Measurements from ENCODE around the gene GRK3. TPM values are rescaled to one million over a fixed set of nuclear protein-coding genes. Genes with fewer than 3 reads are reported as not detected.

The GRK3 gene
- total RNA-seq, 1 experiment from 2014 or later = 14.6 TPM

DNA sequence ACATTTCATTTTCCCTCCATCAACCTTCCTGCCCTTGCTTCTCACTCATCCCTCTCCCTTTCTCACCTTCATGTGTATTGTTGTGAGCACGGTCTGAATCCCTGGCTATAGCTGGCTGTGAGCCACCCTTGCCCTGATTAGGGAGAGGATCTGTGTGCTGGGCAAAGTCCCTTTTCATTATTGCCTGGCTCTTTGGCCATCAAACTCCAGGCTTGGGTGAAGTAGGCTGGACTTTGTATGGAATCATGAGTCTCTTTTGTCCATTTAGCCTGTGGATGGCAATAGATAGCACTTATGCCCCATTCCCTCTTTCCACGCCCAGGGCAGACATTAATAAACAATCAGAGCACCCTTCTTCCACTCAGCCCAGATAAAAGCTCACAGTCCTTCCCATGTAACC lies 184.2 kb downstream of the GRK3 start:
- Histone ChIP-seq H3K9me3 (ENCODE audit: control insufficient read depth in 1 of 2, insufficient read depth in 1 of 2, low read depth in 1 of 2, low read length in 2 of 2) (no peaks in the 10 kb centered on the region), H3K4me3 (replicated peaks in 1 of 2; ENCODE audit: low read depth in 1 of 2, low read length in 2 of 2) (no peak overlapping the region), H3K27ac (ENCODE audit: low read depth, low read length) (no peak overlapping the region), H3K27me3 (ENCODE audit: insufficient read depth, low read length) (no peaks in the 10 kb centered on the region), H2AFZ (ENCODE audit: low read depth, low read length, poor library complexity, severe bottlenecking) (no peak overlapping the region), H3K4me1 (ENCODE audit: control insufficient read depth in 1 of 2, insufficient read depth in 2 of 2, low read length in 2 of 2) (peaks cover 12 to 24% of the 10 kb centered on the region in 2 experiments), H3K9me2 (ENCODE audit: insufficient read depth) (no peaks in the 10 kb centered on the region), H3K79me2 (ENCODE audit: insufficient read depth, low read length) (no peaks in the 10 kb centered on the region), H3K36me3 (ENCODE audit: control insufficient read depth in 1 of 2, insufficient read depth in 2 of 2, low read length in 2 of 2) (no peaks in the 10 kb centered on the region), H3K4me2 (ENCODE audit: low read length) (no peak overlapping the region), H3K9ac (ENCODE audit: low read length) (no peak overlapping the region), H4K20me1 (ENCODE audit: insufficient read depth) (no peaks in the 10 kb centered on the region)
- DNase-seq (ENCODE audit: low read depth, low spot score) = no peak
- BruUV-seq (replicated peaks) = no TSS peak
- ChIA-PET CTCF (no interaction called here), RAD21 (ENCODE audit: low non-redundant PET in 1 of 2, low total read pairs in 2 of 2, uncharacterized antibody in 2 of 2, unreplicated experiment in 2 of 2) (no interaction called here), POLR2A (no interaction called here)
- TF ChIP-seq RAD21 (IDR thresholded peaks at IDR 0.05; ENCODE audit: low read depth) (no peak), TCF7L2 (IDR thresholded peaks at IDR 0.05; ENCODE audit: borderline replicate concordance, extremely low read depth, insufficient read depth, insufficient read length) (no peak), CBX3 (IDR thresholded peaks at IDR 0.05; ENCODE audit: low read depth) (no peak), EZH2 (IDR thresholded peaks at IDR 0.05) (no peak), CEBPB (IDR thresholded peaks at IDR 0.05; ENCODE audit: low read depth) (no peak), ZFX (IDR thresholded peaks at IDR 0.05) (no peak), EZH2phosphoT487 (IDR thresholded peaks at IDR 0.05; ENCODE audit: borderline replicate concordance) (no peak), SIN3A (IDR thresholded peaks at IDR 0.05; ENCODE audit: low read depth) (no peak), ELF1 (IDR thresholded peaks at IDR 0.05; ENCODE audit: borderline replicate concordance, low read depth) (no peak), POLR2A (IDR thresholded peaks at IDR 0.05; ENCODE audit: borderline replicate concordance, extremely low read depth, insufficient read depth, insufficient read length) (no peak), ZNF274 (IDR thresholded peaks at IDR 0.05; ENCODE audit: low read depth, low read length) (no peak), FOSL1 (IDR thresholded peaks at IDR 0.05; ENCODE audit: low read depth) (no peak), YY1 (IDR thresholded peaks at IDR 0.05; ENCODE audit: extremely low read depth, insufficient replicate concordance, low read depth, low read length) (no peak), JUND (IDR thresholded peaks at IDR 0.05) (no peak), EGR1 (IDR thresholded peaks at IDR 0.05; ENCODE audit: low read depth) (no peak), POLR2AphosphoS5 (IDR thresholded peaks at IDR 0.05; ENCODE audit: low read depth, low read length) (no peak)
- TF ChIP-seq, protein P1, sequence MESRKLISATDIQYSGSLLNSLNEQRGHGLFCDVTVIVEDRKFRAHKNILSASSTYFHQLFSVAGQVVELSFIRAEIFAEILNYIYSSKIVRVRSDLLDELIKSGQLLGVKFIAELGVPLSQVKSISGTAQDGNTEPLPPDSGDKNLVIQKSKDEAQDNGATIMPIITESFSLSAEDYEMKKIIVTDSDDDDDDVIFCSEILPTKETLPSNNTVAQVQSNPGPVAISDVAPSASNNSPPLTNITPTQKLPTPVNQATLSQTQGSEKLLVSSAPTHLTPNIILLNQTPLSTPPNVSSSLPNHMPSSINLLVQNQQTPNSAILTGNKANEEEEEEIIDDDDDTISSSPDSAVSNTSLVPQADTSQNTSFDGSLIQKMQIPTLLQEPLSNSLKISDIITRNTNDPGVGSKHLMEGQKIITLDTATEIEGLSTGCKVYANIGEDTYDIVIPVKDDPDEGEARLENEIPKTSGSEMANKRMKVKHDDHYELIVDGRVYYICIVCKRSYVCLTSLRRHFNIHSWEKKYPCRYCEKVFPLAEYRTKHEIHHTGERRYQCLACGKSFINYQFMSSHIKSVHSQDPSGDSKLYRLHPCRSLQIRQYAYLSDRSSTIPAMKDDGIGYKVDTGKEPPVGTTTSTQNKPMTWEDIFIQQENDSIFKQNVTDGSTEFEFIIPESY (IDR thresholded peaks at IDR 0.05; ENCODE audit: extremely low read depth, insufficient replicate concordance, low read length) = no peak
- TF ChIP-seq, protein P2, sequence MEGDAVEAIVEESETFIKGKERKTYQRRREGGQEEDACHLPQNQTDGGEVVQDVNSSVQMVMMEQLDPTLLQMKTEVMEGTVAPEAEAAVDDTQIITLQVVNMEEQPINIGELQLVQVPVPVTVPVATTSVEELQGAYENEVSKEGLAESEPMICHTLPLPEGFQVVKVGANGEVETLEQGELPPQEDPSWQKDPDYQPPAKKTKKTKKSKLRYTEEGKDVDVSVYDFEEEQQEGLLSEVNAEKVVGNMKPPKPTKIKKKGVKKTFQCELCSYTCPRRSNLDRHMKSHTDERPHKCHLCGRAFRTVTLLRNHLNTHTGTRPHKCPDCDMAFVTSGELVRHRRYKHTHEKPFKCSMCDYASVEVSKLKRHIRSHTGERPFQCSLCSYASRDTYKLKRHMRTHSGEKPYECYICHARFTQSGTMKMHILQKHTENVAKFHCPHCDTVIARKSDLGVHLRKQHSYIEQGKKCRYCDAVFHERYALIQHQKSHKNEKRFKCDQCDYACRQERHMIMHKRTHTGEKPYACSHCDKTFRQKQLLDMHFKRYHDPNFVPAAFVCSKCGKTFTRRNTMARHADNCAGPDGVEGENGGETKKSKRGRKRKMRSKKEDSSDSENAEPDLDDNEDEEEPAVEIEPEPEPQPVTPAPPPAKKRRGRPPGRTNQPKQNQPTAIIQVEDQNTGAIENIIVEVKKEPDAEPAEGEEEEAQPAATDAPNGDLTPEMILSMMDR (IDR thresholded peaks at IDR 0.05 in 2 of 3, conservative IDR thresholded peaks at IDR 0.05 in 1 of 3; ENCODE audit: borderline replicate concordance in 1 of 3, insufficient read depth in 1 of 3, low read depth in 2 of 3, low read length in 2 of 3) = no peak
- TF ChIP-seq, protein P3, sequence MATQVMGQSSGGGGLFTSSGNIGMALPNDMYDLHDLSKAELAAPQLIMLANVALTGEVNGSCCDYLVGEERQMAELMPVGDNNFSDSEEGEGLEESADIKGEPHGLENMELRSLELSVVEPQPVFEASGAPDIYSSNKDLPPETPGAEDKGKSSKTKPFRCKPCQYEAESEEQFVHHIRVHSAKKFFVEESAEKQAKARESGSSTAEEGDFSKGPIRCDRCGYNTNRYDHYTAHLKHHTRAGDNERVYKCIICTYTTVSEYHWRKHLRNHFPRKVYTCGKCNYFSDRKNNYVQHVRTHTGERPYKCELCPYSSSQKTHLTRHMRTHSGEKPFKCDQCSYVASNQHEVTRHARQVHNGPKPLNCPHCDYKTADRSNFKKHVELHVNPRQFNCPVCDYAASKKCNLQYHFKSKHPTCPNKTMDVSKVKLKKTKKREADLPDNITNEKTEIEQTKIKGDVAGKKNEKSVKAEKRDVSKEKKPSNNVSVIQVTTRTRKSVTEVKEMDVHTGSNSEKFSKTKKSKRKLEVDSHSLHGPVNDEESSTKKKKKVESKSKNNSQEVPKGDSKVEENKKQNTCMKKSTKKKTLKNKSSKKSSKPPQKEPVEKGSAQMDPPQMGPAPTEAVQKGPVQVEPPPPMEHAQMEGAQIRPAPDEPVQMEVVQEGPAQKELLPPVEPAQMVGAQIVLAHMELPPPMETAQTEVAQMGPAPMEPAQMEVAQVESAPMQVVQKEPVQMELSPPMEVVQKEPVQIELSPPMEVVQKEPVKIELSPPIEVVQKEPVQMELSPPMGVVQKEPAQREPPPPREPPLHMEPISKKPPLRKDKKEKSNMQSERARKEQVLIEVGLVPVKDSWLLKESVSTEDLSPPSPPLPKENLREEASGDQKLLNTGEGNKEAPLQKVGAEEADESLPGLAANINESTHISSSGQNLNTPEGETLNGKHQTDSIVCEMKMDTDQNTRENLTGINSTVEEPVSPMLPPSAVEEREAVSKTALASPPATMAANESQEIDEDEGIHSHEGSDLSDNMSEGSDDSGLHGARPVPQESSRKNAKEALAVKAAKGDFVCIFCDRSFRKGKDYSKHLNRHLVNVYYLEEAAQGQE (IDR thresholded peaks at IDR 0.05; ENCODE audit: low read depth) = no peak
- TF ChIP-seq, protein P4, sequence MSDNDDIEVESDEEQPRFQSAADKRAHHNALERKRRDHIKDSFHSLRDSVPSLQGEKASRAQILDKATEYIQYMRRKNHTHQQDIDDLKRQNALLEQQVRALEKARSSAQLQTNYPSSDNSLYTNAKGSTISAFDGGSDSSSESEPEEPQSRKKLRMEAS (IDR thresholded peaks at IDR 0.05) = no peak
- ATAC-seq = no peak
- intact Hi-C loops (cut with micrococcal nuclease) = no loop called here
